ENCODE measurements around the gene CREG1. TPM values are rescaled to one million over a fixed set of nuclear protein-coding genes. Genes with fewer than 3 reads are reported as not detected.

CREG1 gene
- total RNA-seq, 1 donor from 2014 or later, result 78.5 TPM

- intact Hi-C loops (cut with DNase I), result no loop called here
- ATAC-seq (no peak), DNase-seq (ENCODE audit: missing footprints) (no peak)
Observed at GRCh38 chr1:167496797-167497619, 56.6 kb downstream of the CREG1 start.

- DNase-seq (ENCODE audit: missing footprints) (no peak), ATAC-seq (no peak)
- intact Hi-C loops (cut with DNase I), result no loop called here
Observed at GRCh38 chr1:167493372-167493771, 60.2 kb downstream of the CREG1 start.

- ATAC-seq, result no peak
Observed at GRCh38 chr1:167492481-167492910, 61.1 kb downstream of the CREG1 start.

GRCh38 chr1:167491586-167492461 is 61.7 kb downstream of the CREG1 start:
- intact Hi-C loops (cut with DNase I), result no loop called here
- DNase-seq (ENCODE audit: missing footprints), result no peak
- no peak for ATAC-seq

More at GRCh38 chr1:167492481-167492910, 61.1 kb downstream of the CREG1 start:
- no peak for DNase-seq (ENCODE audit: missing footprints)
- intact Hi-C loops (cut with DNase I), result no loop called here

Other genes starting within 250 kb of the CREG1 start
- 0.92 TPM for gene CD247, start 35.2 kb downstream of the CREG1 start, total RNA-seq
- gene RCSD1, start 76.5 kb upstream of the CREG1 start, total RNA-seq, result 41.6 TPM
- 47.9 TPM for gene MPZL1, start 168.2 kb upstream of the CREG1 start, total RNA-seq

All from Right ventricle myocardium inferior (tissue), 1 donor.